OCI-LY7 (cell line): ENCODE data around the gene MEP1B. TPM values are rescaled to one million over a fixed set of nuclear protein-coding genes. Genes with fewer than 3 reads are reported as not detected.

ENCODE experiments used
- Bru-seq: library from RNA; stranded (reverse); fragments of 400-500 nt; gene quantifications from one replicate; lab custom pipeline; 2021; lab: Mats Ljungman, UMichigan
- BruChase-seq, 2 experiments: library from RNA; stranded (reverse); fragments of 400-500 nt; gene quantifications; one replicate each; lab custom pipeline; 2021; lab: Mats Ljungman, UMichigan
- BruUV-seq: library from RNA; stranded (reverse); fragments of 400-500 nt; replicated peaks from 2 replicates; lab custom pipeline; 2021; lab: Mats Ljungman, UMichigan
- CTCF ChIA-PET: fragments of 300-600 bp; sonication (Branson Sonifier 250); formaldehyde crosslinking; loops from one replicate; lab custom pipeline; 2022; ENCODE audit warnings: antibody characterized with exemption; ENCODE audit not compliant: unreplicated experiment; lab: Charles Lee
- POLR2A ChIA-PET: fragments of 300-600 bp; sonication (Branson Sonifier 250); formaldehyde crosslinking; loops from one replicate; lab custom pipeline; 2022; ENCODE audit warnings: antibody characterized with exemption; lab: Charles Lee
- DNase-seq: peaks from one replicate; pipeline ENCODE4 v3.0.0-alpha.2; 2015; ENCODE audit warnings: low spot score
- H2AFZ ChIP-seq: fragments of 200-600 bp; sonication (generic), shearing (Covaris generic); 2 replicates; pipeline ENCODE4 v1.6.1; 2014; ENCODE audit warnings: mild to moderate bottlenecking, antibody characterized with exemption, low read length, moderate library complexity
- H3K27ac ChIP-seq: fragments of 200-600 bp; sonication (generic); 2 replicates; pipeline ENCODE4 v1.5.1; 2014; ENCODE audit warnings: mixed run types, low read depth, mild to moderate bottlenecking, moderate library complexity, low read length, inconsistent platforms; ENCODE audit not compliant: poor library complexity, severe bottlenecking
- H3K36me3 ChIP-seq: fragments of 200-600 bp; sonication (generic); 2 replicates; pipeline ENCODE4 v1.6.1; 2014; ENCODE audit warnings: mild to moderate bottlenecking, antibody characterized with exemption, low read length, moderate library complexity, mixed read lengths; ENCODE audit not compliant: insufficient read depth
- H3K4me1 ChIP-seq: fragments of 200-600 bp; sonication (generic); 2 replicates; pipeline ENCODE4 v1.5.1; 2014; ENCODE audit warnings: mild to moderate bottlenecking, low read length; ENCODE audit not compliant: insufficient read depth, poor library complexity, severe bottlenecking
- H3K4me2 ChIP-seq: fragments of 200-600 bp; sonication (generic); 2 replicates; pipeline ENCODE4 v1.6.1; 2014; ENCODE audit warnings: mild to moderate bottlenecking, low read length
- H3K4me3 ChIP-seq: fragments of 200-600 bp; sonication (generic); 2 replicates; pipeline ENCODE4 v1.5.1; 2014; ENCODE audit warnings: mild to moderate bottlenecking, low read depth, low read length; ENCODE audit not compliant: poor library complexity, severe bottlenecking
- H3K79me2 ChIP-seq: fragments of 200-600 bp; sonication (generic); 2 replicates; pipeline ENCODE4 v1.6.1; 2016; ENCODE audit warnings: low read depth, mild to moderate bottlenecking, low read length, moderate library complexity, mixed read lengths; ENCODE audit not compliant: insufficient read depth
- H3K9me2 ChIP-seq: fragments of 200-600 bp; sonication (generic); 2 replicates; pipeline ENCODE4 v1.6.1; 2016; ENCODE audit warnings: mild to moderate bottlenecking, low read length, mixed read lengths; ENCODE audit not compliant: insufficient read depth
- H3K9me3 ChIP-seq: fragments of 200-600 bp; sonication (generic); 2 replicates; pipeline ENCODE4 v1.6.1; 2014; ENCODE audit warnings: mild to moderate bottlenecking, mixed run types, low read length, mixed read lengths
- H4K20me1 ChIP-seq: fragments of 200-600 bp; sonication (generic); 2 replicates; pipeline ENCODE4 v1.6.1; 2014; ENCODE audit warnings: mild to moderate bottlenecking, antibody characterized with exemption, low read length, moderate library complexity, mixed read lengths; ENCODE audit not compliant: insufficient read depth
- EZH2phosphoT487 ChIP-seq: fragments of 200-600 bp; sonication (generic); IDR thresholded peaks from 2 replicates; pipeline ENCODE4 v1.6.1; 2018; ENCODE audit warnings: low read depth, borderline replicate concordance, mild to moderate bottlenecking, mixed run types, antibody characterized with exemption, low read length, moderate library complexity, mixed read lengths
- intact Hi-C: fragments of 100-400 bp; cut with micrococcal nuclease; formaldehyde crosslinking; loops from one replicate; pipeline ENCODE4 v1.10.0; 2022; ENCODE audit not compliant: unreplicated experiment
- long read RNA-seq: library from polyadenylated mRNA; stranded (forward); transcript quantifications from one replicate; pipeline ENCODE4 v2.0.0, GENCODE V29; 2022
- total RNA-seq, 2 experiments: library from RNA; depleted of rRNA in 1 of 2; stranded (reverse); fragments of >200 nt in 1 of 2; shearing (Covaris generic) in 1 of 2; gene quantifications; 2 replicates each; pipeline ENCODE4 v1.2.3, GENCODE V29; 2014 to 2022
- TF ChIP-seq, protein P1 (sequence below): fragments of 200-600 bp; sonication (generic); conservative IDR thresholded peaks from 2 replicates; pipeline ENCODE4 v1.5.1; 2014; ENCODE audit warnings: mild to moderate bottlenecking, antibody characterized with exemption, low read length, moderate library complexity, mixed read lengths

The MEP1B gene
- total RNA-seq (2014; rRNA removed; shearing (Covaris generic)) (not detected in 2 replicates), total RNA-seq (2022) (not detected in 2 replicates), Bru-seq, nascent RNA (percentile 11 among the genes with signal in this experiment), BruChase-seq, experiment 1, labeled RNA remaining after a 6-hour chase (percentile 14 among the genes with signal in this experiment), BruChase-seq, experiment 2, labeled RNA remaining after a 2-hour chase (percentile 7 among the genes with signal in this experiment)
- long read RNA-seq = 0 reads

DNA sequence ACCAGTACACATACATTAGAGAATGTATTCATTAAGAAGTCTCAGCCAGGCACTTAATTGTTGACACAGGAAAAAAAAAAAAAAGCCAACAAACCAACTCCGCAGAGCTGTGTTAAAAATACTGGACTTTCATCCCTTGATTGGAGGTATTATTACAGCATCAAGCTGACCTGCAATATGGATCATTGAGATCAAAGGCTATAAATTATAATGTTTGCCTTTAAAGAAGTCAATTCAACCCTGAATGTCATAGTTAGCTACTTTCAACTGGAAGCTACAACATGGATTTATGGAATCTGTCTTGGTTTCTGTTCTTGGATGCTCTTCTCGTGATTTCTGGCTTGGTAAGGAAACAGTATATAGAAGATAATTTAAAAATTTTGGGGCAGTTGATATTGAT is at the start of gene MEP1B:
TSS of gene MEP1B (plus strand) at position 250 of the 400 bp plus-strand sequence. CDS start at position 282, 32 bp downstream.
- CTCF ChIA-PET = no interaction called here
- H3K27ac ChIP-seq = no peak within 1 kb of the TSS
- no peak within 1 kb of the TSS for H2AFZ ChIP-seq
- H3K9me3 ChIP-seq = no peaks in the 10 kb centered on the region
- H3K4me1 ChIP-seq = no peaks in the 10 kb centered on the region
- intact Hi-C loops = no loop called here
- no peaks in the 10 kb centered on the region for H3K36me3 ChIP-seq
- no peaks in the 10 kb centered on the region for H3K9me2 ChIP-seq
- no peak within 1 kb of the TSS for H3K4me2 ChIP-seq
- TF ChIP-seq EZH2phosphoT487 = no peak
- TF ChIP-seq, protein P1, sequence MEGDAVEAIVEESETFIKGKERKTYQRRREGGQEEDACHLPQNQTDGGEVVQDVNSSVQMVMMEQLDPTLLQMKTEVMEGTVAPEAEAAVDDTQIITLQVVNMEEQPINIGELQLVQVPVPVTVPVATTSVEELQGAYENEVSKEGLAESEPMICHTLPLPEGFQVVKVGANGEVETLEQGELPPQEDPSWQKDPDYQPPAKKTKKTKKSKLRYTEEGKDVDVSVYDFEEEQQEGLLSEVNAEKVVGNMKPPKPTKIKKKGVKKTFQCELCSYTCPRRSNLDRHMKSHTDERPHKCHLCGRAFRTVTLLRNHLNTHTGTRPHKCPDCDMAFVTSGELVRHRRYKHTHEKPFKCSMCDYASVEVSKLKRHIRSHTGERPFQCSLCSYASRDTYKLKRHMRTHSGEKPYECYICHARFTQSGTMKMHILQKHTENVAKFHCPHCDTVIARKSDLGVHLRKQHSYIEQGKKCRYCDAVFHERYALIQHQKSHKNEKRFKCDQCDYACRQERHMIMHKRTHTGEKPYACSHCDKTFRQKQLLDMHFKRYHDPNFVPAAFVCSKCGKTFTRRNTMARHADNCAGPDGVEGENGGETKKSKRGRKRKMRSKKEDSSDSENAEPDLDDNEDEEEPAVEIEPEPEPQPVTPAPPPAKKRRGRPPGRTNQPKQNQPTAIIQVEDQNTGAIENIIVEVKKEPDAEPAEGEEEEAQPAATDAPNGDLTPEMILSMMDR = no peak
- no peak within 1 kb of the TSS for H3K4me3 ChIP-seq
- no peak for DNase-seq
- POLR2A ChIA-PET = interaction anchor here (0.6 kb wide), 1 partner anchor 564 kb away, joined by 3 read pairs; no protein-coding TSS in a partner anchor
- no peaks in the 10 kb centered on the region for H3K79me2 ChIP-seq
- H4K20me1 ChIP-seq = no peaks in the 10 kb centered on the region
- BruUV-seq = no TSS peak

DNA sequence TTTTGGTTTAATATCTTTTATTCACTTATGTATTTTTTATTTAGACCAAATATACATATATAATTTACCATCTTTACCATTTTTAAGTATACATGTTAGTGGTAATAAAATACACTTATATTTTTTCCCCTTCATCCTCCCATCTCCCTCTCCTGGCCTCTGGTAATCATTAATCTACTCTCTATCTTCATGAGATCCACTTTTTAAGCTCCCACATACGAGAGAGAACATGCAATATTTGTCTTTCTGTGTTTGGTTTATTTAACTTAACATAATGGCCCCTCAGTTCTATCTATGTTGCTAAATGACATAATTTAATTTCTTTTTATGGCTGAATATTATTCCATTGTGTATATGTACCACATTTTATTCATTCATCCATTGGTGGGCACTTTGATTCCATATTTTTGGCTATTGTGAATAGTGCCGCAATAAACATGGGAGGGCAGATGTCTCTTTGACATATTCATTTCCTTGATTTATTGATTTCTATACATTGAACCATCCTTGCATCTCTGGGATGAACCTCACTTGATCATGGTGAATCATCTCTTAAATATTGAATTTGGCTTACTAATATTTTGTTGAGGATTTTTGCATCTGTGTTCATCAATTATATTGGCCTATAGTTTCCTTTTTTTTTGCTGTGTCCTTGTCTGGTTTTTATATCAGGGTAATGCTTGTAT is 41.5 kb upstream of the MEP1B start:
- POLR2A ChIA-PET = no interaction called here
- Histone ChIP-seq H3K79me2 (no peaks in the 10 kb centered on the region), H3K27ac (no peak overlapping the region), H3K4me3 (no peak overlapping the region), H3K4me2 (no peak overlapping the region), H3K9me2 (no peaks in the 10 kb centered on the region), H4K20me1 (no peaks in the 10 kb centered on the region), H3K9me3 (no peaks in the 10 kb centered on the region), H2AFZ (no peak overlapping the region), H3K4me1 (no peaks in the 10 kb centered on the region), H3K36me3 (no peaks in the 10 kb centered on the region)
- intact Hi-C loops = no loop called here
- TF ChIP-seq, protein P1 = no peak
- no peak for TF ChIP-seq EZH2phosphoT487
- BruUV-seq = no TSS peak
- CTCF ChIA-PET = no interaction called here
- no peak for DNase-seq
